Measurements from ENCODE around the gene DAB1.

The DAB1 gene

GRCh38 chr1:57206038-57206437 lies 217.8 kb downstream of the DAB1 start:
- H3K27ac ChIP-seq (ENCODE audit: insufficient read depth in 1 of 2, low read depth in 1 of 2, low read length in 2 of 2, poor library complexity in 1 of 2, severe bottlenecking in 2 of 2): no peak overlapping the region
- no peak for DNase-seq
- H3K4me1 ChIP-seq (ENCODE audit: control extremely low read depth in 1 of 4, control insufficient read depth in 4 of 4, insufficient read depth in 4 of 4, low read length in 3 of 4): no peaks in the 10 kb centered on the region
- H3K36me3 ChIP-seq (ENCODE audit: control insufficient read depth in 4 of 4, insufficient read depth in 4 of 4, low read length in 3 of 4): no peaks in the 10 kb centered on the region
- H3K27me3 ChIP-seq (replicated peaks in 2 of 5; ENCODE audit: control insufficient read depth in 4 of 5, insufficient read depth in 5 of 5, low read length in 4 of 5): no peaks in the 10 kb centered on the region
- POLR2A ChIA-PET: no interaction called here
- CTCF ChIA-PET: interaction anchor here (0.7 kb wide), 1 partner anchor 10 kb away, joined by 3 read pairs; no protein-coding TSS in a partner anchor
- H3K4me3 ChIP-seq (ENCODE audit: control insufficient read depth in 1 of 7, extremely low read depth in 1 of 7, insufficient read depth in 4 of 7, low read depth in 2 of 7, low read length in 6 of 7): no peak overlapping the region
- no peaks in the 10 kb centered on the region for H3K9me3 ChIP-seq (ENCODE audit: control extremely low read depth in 1 of 5, control insufficient read depth in 4 of 5, insufficient read depth in 2 of 5, low read depth in 1 of 5, low read length in 4 of 5)

GRCh38 chr1:57204942-57205787 lies 218.7 kb downstream of the DAB1 start:
- no peak for DNase-seq
- H3K4me3 ChIP-seq (ENCODE audit: control insufficient read depth in 1 of 7, extremely low read depth in 1 of 7, insufficient read depth in 4 of 7, low read depth in 2 of 7, low read length in 6 of 7): no peak overlapping the region
- H3K9me3 ChIP-seq (ENCODE audit: control extremely low read depth in 1 of 5, control insufficient read depth in 4 of 5, insufficient read depth in 2 of 5, low read depth in 1 of 5, low read length in 4 of 5): no peaks in the 10 kb centered on the region
- no peak overlapping the region for H3K27ac ChIP-seq (ENCODE audit: insufficient read depth in 1 of 2, low read depth in 1 of 2, low read length in 2 of 2, poor library complexity in 1 of 2, severe bottlenecking in 2 of 2)
- no peaks in the 10 kb centered on the region for H3K4me1 ChIP-seq (ENCODE audit: control extremely low read depth in 1 of 4, control insufficient read depth in 4 of 4, insufficient read depth in 4 of 4, low read length in 3 of 4)
- H3K27me3 ChIP-seq (replicated peaks in 2 of 5; ENCODE audit: control insufficient read depth in 4 of 5, insufficient read depth in 5 of 5, low read length in 4 of 5): no peaks in the 10 kb centered on the region
- ChIA-PET POLR2A (no interaction called here), CTCF (interaction anchor here (0.7 kb wide), 1 partner anchor 11 kb away, joined by 3 read pairs; no protein-coding TSS in a partner anchor)
- H3K36me3 ChIP-seq (ENCODE audit: control insufficient read depth in 4 of 4, insufficient read depth in 4 of 4, low read length in 3 of 4): no peaks in the 10 kb centered on the region
- 100% methylated on average over 1 of the region's 5 CpGs for WGBS (ENCODE audit: insufficient coverage)

- no peak overlapping the region for H3K4me3 ChIP-seq (ENCODE audit: control insufficient read depth in 1 of 7, extremely low read depth in 1 of 7, insufficient read depth in 4 of 7, low read depth in 2 of 7, low read length in 6 of 7)
- no peaks in the 10 kb centered on the region for H3K27me3 ChIP-seq (replicated peaks in 2 of 5; ENCODE audit: control insufficient read depth in 4 of 5, insufficient read depth in 5 of 5, low read length in 4 of 5)
- H3K27ac ChIP-seq (ENCODE audit: insufficient read depth in 1 of 2, low read depth in 1 of 2, low read length in 2 of 2, poor library complexity in 1 of 2, severe bottlenecking in 2 of 2): no peak overlapping the region
- ChIA-PET CTCF (no interaction called here), POLR2A (no interaction called here)
- H3K4me1 ChIP-seq (ENCODE audit: control extremely low read depth in 1 of 4, control insufficient read depth in 4 of 4, insufficient read depth in 4 of 4, low read length in 3 of 4): no peaks in the 10 kb centered on the region
- WGBS (ENCODE audit: insufficient coverage): 83% methylated on average over 1 of the region's 3 CpGs
- H3K36me3 ChIP-seq (ENCODE audit: control insufficient read depth in 4 of 4, insufficient read depth in 4 of 4, low read length in 3 of 4): no peaks in the 10 kb centered on the region
- no peaks in the 10 kb centered on the region for H3K9me3 ChIP-seq (ENCODE audit: control extremely low read depth in 1 of 5, control insufficient read depth in 4 of 5, insufficient read depth in 2 of 5, low read depth in 1 of 5, low read length in 4 of 5)
- peak in 1 of 3 donors; percentile 9 for DNase-seq
Measured at GRCh38 chr1:57204091-57204490, 219.8 kb downstream of the DAB1 start.

- no peak overlapping the region for H3K27ac ChIP-seq (ENCODE audit: insufficient read depth in 1 of 2, low read depth in 1 of 2, low read length in 2 of 2, poor library complexity in 1 of 2, severe bottlenecking in 2 of 2)
- H3K4me3 ChIP-seq (ENCODE audit: control insufficient read depth in 1 of 7, extremely low read depth in 1 of 7, insufficient read depth in 4 of 7, low read depth in 2 of 7, low read length in 6 of 7): no peak overlapping the region
- WGBS (ENCODE audit: insufficient coverage): no CpG with 5 or more reads among the region's 2 CpGs
- ChIA-PET POLR2A (no interaction called here), CTCF (no interaction called here)
- H3K9me3 ChIP-seq (ENCODE audit: control extremely low read depth in 1 of 5, control insufficient read depth in 4 of 5, insufficient read depth in 2 of 5, low read depth in 1 of 5, low read length in 4 of 5): no peaks in the 10 kb centered on the region
- no peaks in the 10 kb centered on the region for H3K4me1 ChIP-seq (ENCODE audit: control extremely low read depth in 1 of 4, control insufficient read depth in 4 of 4, insufficient read depth in 4 of 4, low read length in 3 of 4)
- DNase-seq: no peak
- no peaks in the 10 kb centered on the region for H3K27me3 ChIP-seq (replicated peaks in 2 of 5; ENCODE audit: control insufficient read depth in 4 of 5, insufficient read depth in 5 of 5, low read length in 4 of 5)
- H3K36me3 ChIP-seq (ENCODE audit: control insufficient read depth in 4 of 4, insufficient read depth in 4 of 4, low read length in 3 of 4): no peaks in the 10 kb centered on the region
Measured at GRCh38 chr1:57202241-57202640, 221.6 kb downstream of the DAB1 start.

GRCh38 chr1:57198912-57199311 lies 224.9 kb downstream of the DAB1 start:
- Histone ChIP-seq H3K36me3 (ENCODE audit: control insufficient read depth in 4 of 4, insufficient read depth in 4 of 4, low read length in 3 of 4) (no peaks in the 10 kb centered on the region), H3K9me3 (ENCODE audit: control extremely low read depth in 1 of 5, control insufficient read depth in 4 of 5, insufficient read depth in 2 of 5, low read depth in 1 of 5, low read length in 4 of 5) (no peaks in the 10 kb centered on the region), H3K27me3 (replicated peaks in 2 of 5; ENCODE audit: control insufficient read depth in 4 of 5, insufficient read depth in 5 of 5, low read length in 4 of 5) (no peaks in the 10 kb centered on the region), H3K4me1 (ENCODE audit: control extremely low read depth in 1 of 4, control insufficient read depth in 4 of 4, insufficient read depth in 4 of 4, low read length in 3 of 4) (no peaks in the 10 kb centered on the region), H3K27ac (ENCODE audit: insufficient read depth in 1 of 2, low read depth in 1 of 2, low read length in 2 of 2, poor library complexity in 1 of 2, severe bottlenecking in 2 of 2) (no peak overlapping the region), H3K4me3 (ENCODE audit: control insufficient read depth in 1 of 7, extremely low read depth in 1 of 7, insufficient read depth in 4 of 7, low read depth in 2 of 7, low read length in 6 of 7) (no peak overlapping the region)
- ChIA-PET CTCF (no interaction called here), POLR2A (interaction anchor here (0.7 kb wide), 1 partner anchor 1291 kb away, joined by 5 read pairs; no protein-coding TSS in a partner anchor)
- 29% methylated on average over 1 of the region's 2 CpGs for WGBS (ENCODE audit: insufficient coverage)
- no peak for DNase-seq

GRCh38 chr1:57195436-57195941 lies 228.4 kb downstream of the DAB1 start:
- H3K27ac ChIP-seq (ENCODE audit: insufficient read depth in 1 of 2, low read depth in 1 of 2, low read length in 2 of 2, poor library complexity in 1 of 2, severe bottlenecking in 2 of 2): no peak overlapping the region
- ChIA-PET POLR2A (no interaction called here), CTCF (no interaction called here)
- H3K4me1 ChIP-seq (ENCODE audit: control extremely low read depth in 1 of 4, control insufficient read depth in 4 of 4, insufficient read depth in 4 of 4, low read length in 3 of 4): no peaks in the 10 kb centered on the region
- DNase-seq: no peak
- no peak overlapping the region for H3K4me3 ChIP-seq (ENCODE audit: control insufficient read depth in 1 of 7, extremely low read depth in 1 of 7, insufficient read depth in 4 of 7, low read depth in 2 of 7, low read length in 6 of 7)
- 100% methylated on average over 1 of the region's 1 CpG for WGBS (ENCODE audit: insufficient coverage)
- H3K36me3 ChIP-seq (ENCODE audit: control insufficient read depth in 4 of 4, insufficient read depth in 4 of 4, low read length in 3 of 4): no peaks in the 10 kb centered on the region
- no peaks in the 10 kb centered on the region for H3K9me3 ChIP-seq (ENCODE audit: control extremely low read depth in 1 of 5, control insufficient read depth in 4 of 5, insufficient read depth in 2 of 5, low read depth in 1 of 5, low read length in 4 of 5)
- no peaks in the 10 kb centered on the region for H3K27me3 ChIP-seq (replicated peaks in 2 of 5; ENCODE audit: control insufficient read depth in 4 of 5, insufficient read depth in 5 of 5, low read length in 4 of 5)

- Histone ChIP-seq H3K4me1 (ENCODE audit: control extremely low read depth in 1 of 4, control insufficient read depth in 4 of 4, insufficient read depth in 4 of 4, low read length in 3 of 4) (no peaks in the 10 kb centered on the region), H3K27ac (ENCODE audit: insufficient read depth in 1 of 2, low read depth in 1 of 2, low read length in 2 of 2, poor library complexity in 1 of 2, severe bottlenecking in 2 of 2) (no peak overlapping the region), H3K36me3 (ENCODE audit: control insufficient read depth in 4 of 4, insufficient read depth in 4 of 4, low read length in 3 of 4) (no peaks in the 10 kb centered on the region), H3K4me3 (ENCODE audit: control insufficient read depth in 1 of 7, extremely low read depth in 1 of 7, insufficient read depth in 4 of 7, low read depth in 2 of 7, low read length in 6 of 7) (no peak overlapping the region), H3K27me3 (replicated peaks in 2 of 5; ENCODE audit: control insufficient read depth in 4 of 5, insufficient read depth in 5 of 5, low read length in 4 of 5) (no peaks in the 10 kb centered on the region), H3K9me3 (ENCODE audit: control extremely low read depth in 1 of 5, control insufficient read depth in 4 of 5, insufficient read depth in 2 of 5, low read depth in 1 of 5, low read length in 4 of 5) (no peaks in the 10 kb centered on the region)
- ChIA-PET POLR2A (no interaction called here), CTCF (no interaction called here)
- DNase-seq: no peak
- WGBS (ENCODE audit: insufficient coverage): no CpG with 5 or more reads among the region's 2 CpGs
Measured at GRCh38 chr1:57192222-57192621, 231.6 kb downstream of the DAB1 start.
